NCI-H460 (cell line): ENCODE results near the gene OTOS. TPM values are rescaled to one million over a fixed set of nuclear protein-coding genes. Genes with fewer than 3 reads are reported as not detected.

Experiments
- total RNA-seq: library from RNA; depleted of rRNA; stranded (reverse); fragments of >200 nt; shearing (Covaris generic); gene quantifications from 2 replicates; pipeline ENCODE4 v1.2.3, GENCODE V29; 2014; rRNA removed

The OTOS gene
- total RNA-seq, 1 experiment from 2014 or later = not detected

Other genes with a start within 250 kb of the OTOS start
- gene NDUFA10, start 115.3 kb downstream of the OTOS start, total RNA-seq = 181 and 193 TPM in 2 replicates
- not detected in 2 replicates for gene OR6B2, start 110.2 kb downstream of the OTOS start, total RNA-seq
- not detected in 2 replicates for gene OR6B3, start 87.1 kb downstream of the OTOS start, total RNA-seq
- gene COPS9, start 4.4 kb downstream of the OTOS start, total RNA-seq = 134 and 144 TPM in 2 replicates